Measurements from ENCODE around the gene BPGM.

BPGM gene

GRCh38 chr7:134714470-134715205 is 68.0 kb downstream of the BPGM start:
- H3K9me3 ChIP-seq: no peaks in the 10 kb centered on the region
- no peaks in the 10 kb centered on the region for H3K27me3 ChIP-seq
- no peak overlapping the region for H3K27ac ChIP-seq
- TF ChIP-seq CTCF (IDR thresholded peaks at IDR 0.05): no peak
- no peaks in the 10 kb centered on the region for H3K4me1 ChIP-seq (ENCODE audit: control insufficient read depth in 1 of 2, insufficient read depth in 1 of 2, low read depth in 1 of 2, low read length in 1 of 2)
- H3K36me3 ChIP-seq: no peaks in the 10 kb centered on the region
- H3K4me3 ChIP-seq (ENCODE audit: low read depth in 1 of 2, low read length in 1 of 2): no peak overlapping the region

GRCh38 chr7:134718211-134718875 is 71.7 kb downstream of the BPGM start:
- no peaks in the 10 kb centered on the region for H3K27me3 ChIP-seq
- no peaks in the 10 kb centered on the region for H3K9me3 ChIP-seq
- no peak overlapping the region for H3K4me3 ChIP-seq (ENCODE audit: low read depth in 1 of 2, low read length in 1 of 2)
- TF ChIP-seq CTCF (IDR thresholded peaks at IDR 0.05): no peak
- no peaks in the 10 kb centered on the region for H3K36me3 ChIP-seq
- H3K27ac ChIP-seq: no peak overlapping the region
- no peaks in the 10 kb centered on the region for H3K4me1 ChIP-seq (ENCODE audit: control insufficient read depth in 1 of 2, insufficient read depth in 1 of 2, low read depth in 1 of 2, low read length in 1 of 2)

- TF ChIP-seq CTCF (IDR thresholded peaks at IDR 0.05): no peak
- Histone ChIP-seq H3K27me3 (no peaks in the 10 kb centered on the region), H3K27ac (no peak overlapping the region), H3K4me1 (ENCODE audit: control insufficient read depth in 1 of 2, insufficient read depth in 1 of 2, low read depth in 1 of 2, low read length in 1 of 2) (no peaks in the 10 kb centered on the region), H3K36me3 (no peaks in the 10 kb centered on the region), H3K9me3 (no peaks in the 10 kb centered on the region), H3K4me3 (ENCODE audit: low read depth in 1 of 2, low read length in 1 of 2) (no peak overlapping the region)
Measured at GRCh38 chr7:134720091-134720935, 73.7 kb downstream of the BPGM start.

GRCh38 chr7:134721171-134721570 is 74.5 kb downstream of the BPGM start:
- no peak for TF ChIP-seq CTCF (IDR thresholded peaks at IDR 0.05)
- Histone ChIP-seq H3K9me3 (no peaks in the 10 kb centered on the region), H3K4me1 (ENCODE audit: control insufficient read depth in 1 of 2, insufficient read depth in 1 of 2, low read depth in 1 of 2, low read length in 1 of 2) (no peaks in the 10 kb centered on the region), H3K4me3 (ENCODE audit: low read depth in 1 of 2, low read length in 1 of 2) (no peak overlapping the region), H3K27me3 (no peaks in the 10 kb centered on the region), H3K36me3 (no peaks in the 10 kb centered on the region), H3K27ac (no peak overlapping the region)

GRCh38 chr7:134722786-134723322 is 76.2 kb downstream of the BPGM start:
- Histone ChIP-seq H3K27me3 (no peaks in the 10 kb centered on the region), H3K4me1 (ENCODE audit: control insufficient read depth in 1 of 2, insufficient read depth in 1 of 2, low read depth in 1 of 2, low read length in 1 of 2) (no peaks in the 10 kb centered on the region), H3K9me3 (no peaks in the 10 kb centered on the region), H3K36me3 (no peaks in the 10 kb centered on the region), H3K4me3 (ENCODE audit: low read depth in 1 of 2, low read length in 1 of 2) (no peak overlapping the region), H3K27ac (no peak overlapping the region)
- no peak for TF ChIP-seq CTCF (IDR thresholded peaks at IDR 0.05)
